GM19467 (cell line): Measurements from ENCODE around the gene ARHGAP35.
"Not testable (repeated sequence)": the region's sequence is repeated elsewhere in the genome, so short reads cannot be mapped to it uniquely, and the experiment has no call there.

ENCODE experiments used
- ATAC-seq: cut with Tn5 transposase; IDR thresholded peaks from one replicate; pipeline ENCODE4 v1.9.1; 2021; ENCODE audit warnings: mild to moderate bottlenecking, moderate library complexity; ENCODE audit not compliant: unreplicated experiment

Gene ARHGAP35

DNA sequence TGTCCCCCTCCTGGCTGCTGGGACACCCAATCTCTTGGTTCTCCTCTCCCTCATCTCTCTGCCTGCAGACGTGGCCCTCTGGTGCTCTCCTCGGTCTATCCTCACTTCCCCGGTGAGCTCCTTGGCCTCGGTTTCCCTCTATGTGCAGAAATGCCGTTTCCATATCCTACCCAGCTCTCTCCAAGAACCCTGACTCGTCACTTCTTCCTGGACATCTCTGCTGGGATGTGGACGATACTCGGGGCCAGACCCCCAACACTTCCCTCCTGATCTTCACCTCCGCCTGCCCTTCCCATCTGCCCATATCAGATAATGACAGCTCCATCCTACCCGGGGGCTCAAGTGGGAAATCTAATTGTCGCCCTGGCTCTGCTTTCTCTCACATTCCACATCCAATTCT is 18.0 kb upstream of the ARHGAP35 start:
- ATAC-seq, result no peak

DNA sequence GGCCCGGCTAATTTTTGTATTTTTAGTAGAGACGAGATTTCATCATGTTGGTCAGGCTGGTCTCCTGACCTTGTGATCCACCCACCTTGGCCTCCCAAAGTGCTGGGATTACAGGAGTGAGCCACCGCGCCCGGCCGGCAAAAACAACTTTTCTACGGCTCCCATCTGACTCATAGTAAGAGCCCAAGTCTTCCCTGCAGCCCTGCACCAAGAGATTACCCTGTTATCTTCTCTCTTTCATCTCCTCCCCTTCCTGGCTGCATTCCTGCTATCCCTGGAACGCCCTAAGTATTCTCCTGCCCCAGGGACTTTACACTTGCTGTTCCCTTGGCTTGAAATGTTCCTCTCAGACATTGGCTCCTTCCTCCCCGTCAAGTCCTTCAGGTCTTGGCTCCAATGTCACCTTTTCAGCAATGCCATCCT is 16.7 kb upstream of the ARHGAP35 start:
- no peak for ATAC-seq

DNA sequence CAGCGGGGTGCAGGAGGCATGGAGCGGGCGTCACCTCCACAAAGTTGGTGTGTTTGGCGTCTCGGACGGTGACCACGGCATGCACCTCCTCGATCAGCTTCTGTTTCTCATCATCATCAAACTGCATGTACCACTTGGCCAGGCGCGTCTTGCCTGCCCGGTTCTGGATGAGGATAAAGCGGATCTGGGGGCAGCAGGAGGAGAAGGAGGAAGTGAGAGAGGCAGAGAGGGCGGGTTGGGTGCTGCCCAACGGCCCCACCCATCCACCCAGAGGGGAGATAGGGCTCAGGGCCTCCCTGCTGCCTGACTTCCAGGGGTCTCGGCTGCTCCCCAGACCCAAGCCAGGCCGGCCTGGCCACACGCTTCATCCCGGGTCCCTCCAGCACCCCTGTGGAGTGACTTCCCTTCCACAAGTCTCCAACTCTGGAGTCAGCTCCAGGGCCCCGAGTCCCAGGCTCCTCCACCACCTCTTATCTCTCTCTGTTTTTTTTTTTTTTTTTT is 14.8 kb upstream of the ARHGAP35 start:
- ATAC-seq, result no peak

DNA sequence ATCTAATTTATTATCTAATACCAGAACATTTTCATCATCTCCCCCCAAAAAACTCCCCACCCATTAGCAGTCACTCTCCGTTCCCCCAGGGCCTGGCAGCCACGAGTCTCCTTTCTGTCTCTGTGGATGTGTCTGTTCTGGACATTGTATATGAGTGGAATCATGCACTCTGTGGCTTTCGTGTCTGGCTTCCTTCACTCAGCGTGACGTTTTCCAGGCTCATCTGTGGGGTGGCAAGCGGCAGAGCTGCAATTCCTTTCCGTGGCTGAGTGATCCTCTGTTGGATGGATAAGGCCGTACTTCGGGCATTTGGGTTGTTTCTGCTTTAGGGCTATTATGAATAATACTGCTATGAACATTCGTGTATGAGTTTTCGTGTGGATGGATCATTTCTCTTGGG is 13.3 kb upstream of the ARHGAP35 start:
- no peak for ATAC-seq

DNA sequence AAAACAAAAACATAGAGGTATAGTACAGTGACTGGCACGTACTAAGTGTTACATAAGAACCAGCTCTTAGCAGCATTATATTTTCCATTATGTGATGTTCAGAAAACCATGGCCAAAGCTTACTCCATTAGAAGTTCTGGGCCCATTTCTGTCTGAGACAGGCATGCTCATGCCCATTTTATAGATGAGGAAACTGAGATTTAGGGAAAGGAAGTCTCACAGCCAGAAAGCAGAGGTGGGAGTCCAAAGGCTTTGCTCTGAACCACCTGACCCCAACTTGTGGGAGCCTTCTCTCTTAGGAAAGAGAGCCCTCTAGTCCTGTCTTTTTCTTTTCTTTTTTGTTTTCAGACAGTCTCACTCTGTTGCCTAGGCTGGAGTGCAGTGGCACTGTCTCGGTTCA is 12.4 kb upstream of the ARHGAP35 start:
- ATAC-seq, result no peak

DNA sequence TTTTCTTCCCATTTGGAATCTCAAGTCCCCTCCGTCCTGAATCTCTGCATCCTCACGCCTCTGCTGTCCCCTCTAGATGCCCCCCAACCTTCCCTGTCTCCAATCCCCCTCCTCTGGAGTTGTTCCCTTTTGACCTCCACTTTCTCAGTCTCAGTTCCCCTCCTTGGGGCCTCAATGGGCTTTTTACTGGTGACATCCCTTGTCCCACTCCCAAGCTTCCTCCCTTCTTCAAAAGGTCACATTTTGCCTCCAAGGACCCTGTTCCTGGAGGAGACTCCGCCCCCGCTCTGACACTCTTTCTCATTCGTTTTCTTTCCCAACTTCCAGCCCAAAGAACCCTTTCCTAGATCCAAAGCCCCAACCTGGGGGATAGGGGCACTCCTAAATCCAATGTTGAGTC is 11.2 kb upstream of the ARHGAP35 start:
- ATAC-seq, result no peak

DNA sequence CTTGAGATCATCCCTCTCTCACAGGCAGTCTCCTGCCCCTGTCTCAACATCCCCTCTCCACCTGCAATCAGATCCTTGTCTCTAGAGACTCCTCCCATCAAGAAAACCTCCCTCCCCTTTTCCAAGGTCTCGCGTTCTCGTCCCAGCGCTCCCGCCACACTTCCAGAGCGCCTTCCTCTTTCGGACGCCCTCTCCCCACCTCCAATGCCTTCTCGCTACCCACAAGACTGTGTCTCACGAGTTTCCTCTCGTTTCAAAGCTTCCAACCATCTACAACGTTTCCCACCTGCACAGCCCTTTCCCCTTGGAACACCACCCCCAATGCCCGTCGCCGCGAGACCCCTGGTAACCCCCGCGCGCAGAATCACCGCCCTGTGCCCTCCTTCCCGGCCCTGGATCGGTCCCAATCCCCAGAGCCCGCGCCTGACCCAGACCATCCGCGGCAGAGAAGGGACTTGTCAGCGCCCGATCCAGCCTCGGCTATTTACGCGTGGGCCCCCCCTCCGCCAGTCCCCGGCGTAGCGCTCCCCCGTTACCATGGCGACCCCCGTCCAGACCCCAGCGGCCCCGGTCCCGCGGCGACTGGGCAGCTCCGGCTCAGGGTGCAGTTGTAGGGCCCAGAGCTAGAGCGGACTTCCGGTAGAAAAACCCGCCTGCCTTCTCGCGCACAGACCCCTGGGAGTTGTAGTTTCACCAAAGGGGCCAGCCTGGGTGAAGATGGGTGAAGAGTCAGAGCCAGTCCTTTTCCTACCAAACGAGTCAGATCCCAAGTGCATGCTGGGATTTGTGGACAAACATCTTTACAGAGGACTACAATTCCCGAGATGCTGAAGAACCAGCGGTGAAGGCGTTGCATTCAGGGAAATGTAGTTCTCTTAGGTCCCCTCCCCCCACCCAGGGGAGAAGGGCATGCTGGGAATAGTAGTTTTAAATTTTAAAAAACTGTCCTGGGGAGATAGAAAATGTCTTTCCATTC is 10.3 kb upstream of the ARHGAP35 start, which contains the start of gene AP2S1:
Gene AP2S1 (minus strand): TSS at position 619 of the 976 bp plus-strand sequence. CDS start 80 bp downstream, at position 539.
- peak; percentile 89 for ATAC-seq

DNA sequence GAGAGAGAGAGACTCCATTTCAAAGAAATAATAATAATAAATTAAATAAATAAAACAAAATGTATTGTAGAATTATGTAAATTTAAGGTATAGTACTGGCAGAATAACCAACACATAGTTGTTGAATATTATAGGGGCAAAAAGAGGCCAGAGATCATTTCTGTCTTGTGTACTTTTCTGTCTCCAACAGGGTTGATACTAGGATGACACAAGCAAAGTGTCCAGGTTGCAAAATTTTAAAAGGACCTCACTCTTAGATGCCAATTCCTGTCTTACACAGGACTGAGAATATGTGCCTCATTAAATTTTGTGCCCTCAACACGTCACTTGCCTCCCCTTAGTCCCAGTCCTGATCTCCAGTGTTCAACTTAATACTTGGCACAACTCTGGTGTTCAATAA is 8.0 kb upstream of the ARHGAP35 start:
- no peak for ATAC-seq

DNA sequence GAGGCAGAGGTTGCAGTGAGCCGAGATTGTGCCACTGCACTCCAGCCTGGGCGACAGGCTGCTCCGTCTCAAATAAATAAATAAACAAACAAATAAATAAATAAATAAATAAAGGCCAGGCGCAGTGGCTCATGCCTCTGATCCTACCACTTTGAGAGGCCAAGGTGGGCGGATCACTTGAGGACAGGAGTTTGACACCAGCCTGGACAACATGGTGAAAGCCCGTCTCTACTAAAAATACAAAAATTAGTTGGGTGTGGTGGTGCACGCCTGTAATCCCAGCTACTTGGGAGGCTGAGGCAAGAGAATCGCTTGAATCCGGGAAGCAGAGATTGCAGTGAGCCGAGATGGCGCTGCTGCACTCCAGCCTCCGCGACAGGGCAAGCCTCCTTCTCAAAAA is 6.1 kb upstream of the ARHGAP35 start:
- not testable (repeated sequence) for ATAC-seq

DNA sequence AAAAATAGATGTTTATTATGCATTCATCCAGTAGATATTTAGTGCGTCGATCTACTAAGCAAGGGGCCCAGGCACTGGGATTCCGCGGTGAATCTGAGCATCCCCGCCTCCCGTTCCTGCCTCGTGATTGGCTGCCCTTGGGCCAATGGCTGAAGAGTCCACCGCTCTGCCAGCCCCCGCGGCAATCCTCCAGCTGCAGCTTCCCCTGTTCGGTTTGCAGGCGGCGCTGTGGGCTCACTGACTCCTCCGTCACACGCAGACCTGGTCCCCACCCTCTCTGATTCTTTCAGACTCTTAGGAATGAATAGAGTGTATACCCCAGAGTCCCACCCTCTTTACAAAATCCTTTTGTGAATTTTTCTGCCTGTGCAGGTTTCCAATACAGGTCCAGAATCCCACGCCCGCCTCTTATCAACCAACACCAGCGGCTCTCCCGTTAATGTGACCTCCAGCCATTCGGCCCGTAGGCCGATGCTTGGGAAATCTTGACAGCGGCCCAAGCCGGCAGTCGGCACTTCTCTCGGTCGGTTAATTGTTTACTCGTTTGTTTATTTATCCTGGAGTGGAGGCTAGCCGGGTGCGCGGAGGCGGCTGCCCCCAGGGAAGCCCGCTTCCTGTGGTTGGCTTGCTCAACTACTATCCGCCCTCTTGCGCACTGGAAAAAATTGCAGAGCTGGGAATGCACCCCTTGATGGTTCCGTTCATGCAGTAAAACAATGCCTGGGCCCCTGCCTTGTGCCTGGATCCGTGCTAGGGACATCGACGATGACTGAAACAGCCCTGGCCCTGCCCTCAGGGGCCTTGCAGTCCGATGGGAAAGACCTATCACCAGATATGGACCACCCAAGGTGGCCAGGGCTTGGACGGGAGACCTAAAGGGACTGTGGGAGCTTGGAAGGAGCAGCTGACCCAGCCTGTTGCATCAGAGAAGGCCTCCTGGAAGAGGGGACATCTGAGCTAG is 4.5 kb upstream of the ARHGAP35 start:
- peak; percentile 36 for ATAC-seq

DNA sequence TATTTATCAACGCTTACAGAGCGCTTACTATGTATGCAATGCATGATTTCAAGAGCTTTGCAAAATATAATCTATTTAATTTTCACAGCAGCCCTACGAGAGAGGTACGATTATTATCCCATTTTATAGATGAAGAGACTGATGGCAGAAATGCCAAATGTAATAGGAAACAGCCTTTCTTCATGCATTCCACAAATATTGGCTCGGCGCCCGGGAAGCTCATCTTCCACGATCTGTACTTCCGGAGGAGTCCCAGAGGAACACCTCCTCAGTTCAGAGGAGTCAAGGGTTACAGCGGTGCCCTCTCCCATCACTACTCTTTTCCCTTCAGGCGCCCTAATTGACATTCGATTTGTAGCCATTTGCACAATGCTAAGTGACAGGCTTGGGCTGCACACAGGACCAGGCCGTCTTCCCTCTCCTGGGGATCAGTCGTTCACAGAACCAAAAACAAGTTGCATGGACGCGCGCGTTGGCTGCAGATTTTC is 1.1 kb upstream of the ARHGAP35 start:
- peak; percentile 5 for ATAC-seq

DNA sequence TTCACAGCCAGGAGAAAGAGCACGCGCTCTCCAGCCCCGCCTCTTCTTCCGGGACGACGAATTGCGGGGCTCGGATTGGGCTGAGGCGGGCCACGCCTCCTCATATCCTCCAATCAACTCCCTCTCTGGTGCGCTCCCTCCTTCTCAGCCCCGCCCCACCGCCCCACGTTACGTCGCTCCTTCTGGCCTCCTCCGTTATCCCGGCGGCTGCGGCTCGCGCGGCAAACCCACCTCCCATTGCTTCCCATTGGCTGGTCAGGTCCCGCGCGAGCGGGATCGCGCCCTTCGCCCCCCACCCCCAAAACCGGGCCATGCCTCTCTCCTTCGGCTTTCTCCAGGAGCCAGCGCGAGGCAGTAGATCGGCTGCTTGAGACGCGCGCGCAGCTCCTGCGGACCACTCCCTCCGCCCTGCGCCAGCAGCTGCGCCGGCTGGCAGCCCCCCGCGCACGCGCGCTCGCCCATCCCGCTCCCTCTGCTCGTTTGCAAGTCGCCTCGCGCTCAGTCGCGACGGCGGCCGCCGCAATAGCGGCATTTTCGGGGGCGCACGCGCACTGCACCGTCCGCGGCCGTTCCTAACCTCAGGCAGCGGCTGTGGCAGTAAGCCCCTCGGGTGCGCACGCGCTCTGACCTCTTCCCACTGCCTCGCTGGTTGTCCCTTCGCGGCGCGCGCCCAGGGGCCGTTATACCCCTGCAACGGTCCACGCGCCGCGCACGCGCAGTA is 512 bp upstream of the ARHGAP35 start:
- ATAC-seq, result peak; percentile 54

DNA sequence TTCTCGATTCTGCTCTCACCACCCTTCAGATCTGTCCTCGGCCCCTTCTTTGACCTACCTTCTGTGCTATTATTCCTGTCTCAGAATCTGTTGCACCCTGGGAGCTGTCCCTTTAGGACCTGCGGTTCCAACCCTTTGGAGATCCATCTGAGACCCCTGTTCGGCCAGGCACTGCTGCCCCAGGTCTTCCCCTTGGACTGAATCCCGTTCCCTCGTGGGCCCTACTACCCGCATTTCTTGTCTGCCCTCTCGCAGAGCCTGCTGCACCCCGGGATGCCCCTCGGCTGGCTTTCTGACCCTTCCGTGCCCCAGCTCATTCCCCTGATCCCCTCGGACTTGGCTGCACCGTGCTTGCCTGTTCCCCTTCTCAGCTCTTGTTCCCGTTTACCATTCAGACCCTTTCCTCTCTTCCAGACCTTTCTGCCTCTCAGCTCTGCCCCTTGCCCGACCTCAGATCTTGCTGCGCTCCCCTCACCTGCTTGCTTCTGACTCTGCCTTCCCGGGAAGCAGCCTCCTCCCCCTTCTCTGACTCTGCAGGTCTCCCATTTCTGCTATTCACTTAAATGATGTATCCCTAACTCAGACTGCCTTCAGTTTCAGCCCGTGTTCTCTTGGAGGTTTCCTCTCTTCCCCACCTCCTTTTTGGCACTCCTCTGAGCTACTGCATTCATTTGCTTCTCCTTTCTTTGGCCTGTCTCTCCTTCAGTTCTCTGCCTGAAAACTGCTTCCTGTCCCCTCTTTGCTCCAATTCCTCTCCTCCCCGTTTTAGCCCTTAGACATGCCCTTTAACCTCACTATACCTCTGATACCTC is 1.1 kb downstream of the ARHGAP35 start:
- ATAC-seq, result no peak

DNA sequence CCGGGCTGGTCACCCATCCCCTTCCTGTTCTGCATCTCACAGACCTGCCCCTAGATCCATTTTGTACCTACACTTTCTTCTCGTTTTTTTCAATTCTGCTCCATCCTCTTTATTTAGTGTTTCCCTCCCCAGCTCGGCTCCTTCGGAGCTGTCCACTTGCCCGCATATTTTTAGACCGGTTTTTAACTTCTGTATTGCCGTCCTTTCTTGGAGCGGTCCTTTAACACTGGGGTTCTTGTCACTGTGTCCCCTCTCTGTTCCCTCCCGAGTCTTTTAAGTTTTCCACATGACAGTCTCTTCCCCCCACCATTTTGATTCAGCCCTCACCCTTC is 1.7 kb downstream of the ARHGAP35 start:
- ATAC-seq, result no peak

DNA sequence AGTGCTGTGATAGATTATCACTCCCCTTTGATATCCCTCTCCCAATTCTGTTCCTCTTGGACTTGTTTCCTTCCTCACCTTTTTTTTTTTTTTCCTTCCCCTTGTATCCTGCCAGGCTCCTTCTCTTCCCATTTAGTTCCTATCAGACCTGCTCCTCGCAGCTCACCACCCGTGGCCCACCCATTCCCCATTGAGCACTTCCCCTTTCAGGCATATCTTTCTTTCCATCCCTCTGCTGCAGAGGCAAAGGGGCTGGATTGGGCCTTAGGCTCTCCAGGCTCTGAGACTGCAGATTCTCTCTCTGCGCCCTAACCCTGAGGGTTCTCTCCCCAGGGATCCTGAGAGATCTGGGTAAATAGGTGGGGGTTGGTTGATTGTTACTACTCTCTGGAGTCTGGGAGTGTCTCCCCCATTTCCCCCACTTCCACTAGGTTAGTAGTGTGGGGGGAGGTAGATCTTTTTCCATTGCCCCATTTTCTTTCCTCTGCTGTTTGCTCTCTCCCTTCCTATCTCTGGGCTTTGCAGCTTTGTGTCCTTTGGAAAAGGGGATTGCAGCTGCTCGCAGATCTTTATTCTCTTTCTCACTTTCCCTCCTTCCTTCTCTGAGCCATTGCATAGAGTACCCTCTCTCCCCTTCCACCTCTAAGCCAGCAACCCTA is 2.3 kb downstream of the ARHGAP35 start:
- no peak for ATAC-seq

DNA sequence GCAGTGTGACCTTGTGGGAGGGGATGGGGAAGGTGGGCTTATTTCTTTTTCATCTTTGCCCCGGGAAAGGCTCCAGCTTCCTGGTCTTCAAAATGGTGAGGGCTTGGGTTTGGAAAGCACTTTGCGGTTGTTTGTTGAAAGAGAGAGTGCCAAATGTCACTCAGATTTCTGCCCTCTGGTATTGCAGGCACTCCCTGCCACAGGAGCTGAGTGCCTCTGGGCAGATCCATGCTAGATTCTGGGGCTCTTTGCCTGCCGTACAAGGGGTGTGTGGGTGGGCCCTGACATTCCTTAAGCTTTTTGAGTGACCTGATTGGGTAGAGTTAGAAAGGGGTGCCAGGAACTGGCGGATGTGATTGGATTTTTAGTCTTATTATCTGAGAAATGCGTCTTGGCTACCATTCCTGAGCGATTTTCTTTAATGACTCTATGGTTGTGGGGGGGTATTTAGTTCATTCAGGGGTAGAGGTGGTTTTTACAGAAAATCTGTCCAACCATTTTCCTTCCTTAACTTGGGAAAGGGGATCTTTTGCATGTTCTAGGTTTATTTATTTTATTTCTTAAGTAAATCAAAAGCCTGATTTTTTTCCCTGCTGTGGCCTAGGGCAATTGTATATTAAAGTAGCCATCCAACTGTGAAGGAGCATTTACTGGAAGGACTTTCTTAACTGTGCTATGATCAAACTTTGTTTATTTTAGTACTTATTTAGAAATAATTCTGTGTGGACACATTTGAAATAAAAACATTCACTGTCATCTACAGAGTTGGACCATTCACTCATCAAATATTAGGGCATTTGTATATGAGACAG is 3.2 kb downstream of the ARHGAP35 start:
- ATAC-seq, result no peak

DNA sequence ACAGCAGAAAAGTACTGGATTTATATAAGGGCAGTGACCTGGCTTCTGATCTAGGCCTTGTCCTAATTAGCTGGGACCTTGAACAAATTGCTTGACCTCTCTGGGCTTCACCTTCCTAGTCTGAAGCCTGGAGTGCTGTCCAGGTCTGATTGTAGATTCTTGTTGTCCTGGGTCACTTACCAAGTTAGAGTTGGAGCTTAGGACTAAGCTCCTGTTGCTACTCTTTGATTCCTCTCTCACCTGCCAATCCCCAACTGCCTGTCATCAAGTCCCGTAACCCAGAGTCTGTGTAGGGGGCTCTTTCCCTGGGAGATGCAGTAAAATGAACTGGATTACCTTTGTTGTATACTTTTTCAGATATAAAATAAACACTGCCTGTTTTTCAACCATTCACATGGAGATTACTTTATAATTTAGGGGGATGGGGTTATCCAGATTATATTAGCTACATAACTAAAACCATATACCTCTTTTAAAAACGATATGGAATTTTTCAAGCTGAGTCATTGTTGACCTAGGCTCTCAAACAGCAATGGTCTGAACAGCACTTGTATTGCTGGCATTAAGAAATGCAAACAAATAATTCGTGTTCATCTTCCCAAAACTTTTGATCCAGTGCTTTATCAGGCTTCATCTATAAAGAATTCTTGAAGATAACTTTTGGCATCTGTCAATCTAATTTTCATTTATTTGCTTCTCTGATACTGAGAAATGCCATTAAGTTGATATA is 5.8 kb downstream of the ARHGAP35 start:
- ATAC-seq, result no peak

DNA sequence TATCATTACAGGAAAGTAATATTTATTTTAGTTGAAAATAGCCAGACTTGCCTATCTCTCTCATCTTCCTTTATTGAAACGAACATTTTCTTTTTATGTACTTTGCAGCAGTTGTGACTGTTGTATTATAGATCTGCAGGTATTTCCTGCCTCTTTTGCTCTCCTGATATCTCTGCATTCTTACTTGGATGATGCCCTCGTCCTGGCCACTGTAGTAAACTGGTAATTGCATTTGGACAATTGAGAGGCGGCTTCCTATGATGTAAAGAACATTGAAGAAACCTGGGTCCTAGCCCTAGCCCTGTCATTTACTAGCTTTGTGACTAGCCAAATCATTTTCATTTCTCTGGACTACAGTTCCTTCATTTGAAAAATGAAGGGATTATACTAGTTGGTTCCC is 6.4 kb downstream of the ARHGAP35 start:
- ATAC-seq, result no peak
